Measurements from ENCODE around the gene SLC35G6.

- TF ChIP-seq CTCF (conservative IDR thresholded peaks at IDR 0.05; ENCODE audit: low read length) (no peak), EZH2phosphoT487 (IDR thresholded peaks at IDR 0.05; ENCODE audit: borderline replicate concordance, low read depth, low read length) (no peak)
These were observed 18.5 kb upstream of the SLC35G6 start for GRCh38 chr17:7462474-7463371.
